ENCODE measurements around the gene SNRK.

Gene SNRK

GRCh38 chr3:43270078-43270477 is 16.3 kb upstream of the SNRK start:
- no peak for DNase-seq

GRCh38 chr3:43273416-43273815 is 12.9 kb upstream of the SNRK start:
- DNase-seq = no peak

GRCh38 chr3:43279082-43279481 is 7.3 kb upstream of the SNRK start:
- no peak for DNase-seq

- DNase-seq = no peak
Measured at GRCh38 chr3:43279532-43279931, 6.8 kb upstream of the SNRK start.

- no peak for DNase-seq
Measured at GRCh38 chr3:43281020-43281419, 5.3 kb upstream of the SNRK start.

GRCh38 chr3:43284171-43284570 is 2.2 kb upstream of the SNRK start:
- no peak for DNase-seq

- DNase-seq = no peak
Measured at GRCh38 chr3:43285644-43286043, 696 bp upstream of the SNRK start.

- DNase-seq = no peak
Measured at GRCh38 chr3:43286841-43287499, 630 bp downstream of the SNRK start.

GRCh38 chr3:43287500-43287873 is 1.1 kb downstream of the SNRK start:
- DNase-seq = no peak

- no peak for DNase-seq
Measured at GRCh38 chr3:43288366-43288765, 2.0 kb downstream of the SNRK start.

GRCh38 chr3:43288850-43289249 is 2.5 kb downstream of the SNRK start:
- DNase-seq = no peak

GRCh38 chr3:43289401-43289800 is 3.1 kb downstream of the SNRK start:
- no peak for DNase-seq

- DNase-seq = no peak
Measured at GRCh38 chr3:43289841-43290470, 3.6 kb downstream of the SNRK start.

GRCh38 chr3:43290956-43291355 is 4.6 kb downstream of the SNRK start:
- DNase-seq = no peak

GRCh38 chr3:43291546-43291945 is 5.2 kb downstream of the SNRK start:
- no peak for DNase-seq

GRCh38 chr3:43294975-43295374 is 8.6 kb downstream of the SNRK start:
- no peak for DNase-seq

- DNase-seq = no peak
Measured at GRCh38 chr3:43296565-43296964, 10.2 kb downstream of the SNRK start.

- no peak for DNase-seq
Measured at GRCh38 chr3:43298292-43298691, 12.0 kb downstream of the SNRK start.

- no peak for DNase-seq
Measured at GRCh38 chr3:43298761-43299160, 12.4 kb downstream of the SNRK start.

- DNase-seq = no peak
Measured at GRCh38 chr3:43302116-43302880, 16.0 kb downstream of the SNRK start.

- DNase-seq = no peak
Measured at GRCh38 chr3:43304126-43304525, 17.8 kb downstream of the SNRK start.

- DNase-seq = no peak
Measured at GRCh38 chr3:43307226-43307625, 20.9 kb downstream of the SNRK start.

GRCh38 chr3:43307649-43308048 is 21.3 kb downstream of the SNRK start:
- DNase-seq = no peak

Data from NCI-H2081 (cell line).